ENCODE measurements around the gene SLC38A10. TPM values are rescaled to one million over a fixed set of nuclear protein-coding genes. Genes with fewer than 3 reads are reported as not detected.

Gene SLC38A10
- 76.1 and 127 TPM in 2 replicates for total RNA-seq

DNA sequence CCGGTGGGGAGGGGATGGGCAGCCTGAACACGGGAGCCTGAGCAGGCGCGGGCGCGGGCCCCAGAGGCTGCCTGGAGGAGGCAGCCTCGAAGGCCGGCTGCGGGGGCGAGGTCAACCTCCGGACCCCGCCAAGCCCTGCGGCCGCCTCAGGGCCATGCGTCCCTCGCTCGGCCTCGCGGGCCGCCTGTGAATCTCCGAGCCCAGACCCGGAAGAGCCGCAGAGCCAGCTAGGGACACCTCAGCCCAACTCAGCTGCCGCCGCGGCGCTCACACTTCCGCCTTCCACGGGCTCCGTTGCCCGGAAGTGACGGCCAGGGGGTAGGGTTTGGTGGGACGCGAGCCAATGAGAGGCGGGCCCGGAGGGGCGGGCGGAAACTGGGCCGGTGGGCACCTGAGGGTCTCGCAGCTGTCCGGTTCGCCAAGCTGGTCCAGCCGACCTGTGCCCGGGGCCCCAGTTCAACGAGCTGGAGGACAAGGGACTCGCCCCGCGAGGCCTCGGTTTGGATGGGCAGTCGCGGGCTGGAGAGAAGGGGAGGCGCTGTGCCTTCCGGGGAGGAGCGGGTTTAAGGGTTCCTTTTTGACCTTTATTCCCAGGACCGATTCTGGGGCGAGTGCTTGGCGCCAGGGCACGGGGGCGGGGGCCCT lies at the start of gene SLC38A10:
Gene SLC38A10 (minus strand): TSS at position 277 of the 645 bp plus-strand sequence. CDS start 386 bp downstream, outside the sequence.

GRCh38 chr17:81238815-81239713 lies 56.0 kb downstream of the SLC38A10 start, which contains the start of the genes NDUFAF8 and TEPSIN:
Gene NDUFAF8 (plus strand): TSS chr17:81239318. CDS start chr17:81239364, 46 bp downstream.
Gene TEPSIN (minus strand): TSS chr17:81239055. CDS start chr17:81239033, 22 bp downstream.

DNA sequence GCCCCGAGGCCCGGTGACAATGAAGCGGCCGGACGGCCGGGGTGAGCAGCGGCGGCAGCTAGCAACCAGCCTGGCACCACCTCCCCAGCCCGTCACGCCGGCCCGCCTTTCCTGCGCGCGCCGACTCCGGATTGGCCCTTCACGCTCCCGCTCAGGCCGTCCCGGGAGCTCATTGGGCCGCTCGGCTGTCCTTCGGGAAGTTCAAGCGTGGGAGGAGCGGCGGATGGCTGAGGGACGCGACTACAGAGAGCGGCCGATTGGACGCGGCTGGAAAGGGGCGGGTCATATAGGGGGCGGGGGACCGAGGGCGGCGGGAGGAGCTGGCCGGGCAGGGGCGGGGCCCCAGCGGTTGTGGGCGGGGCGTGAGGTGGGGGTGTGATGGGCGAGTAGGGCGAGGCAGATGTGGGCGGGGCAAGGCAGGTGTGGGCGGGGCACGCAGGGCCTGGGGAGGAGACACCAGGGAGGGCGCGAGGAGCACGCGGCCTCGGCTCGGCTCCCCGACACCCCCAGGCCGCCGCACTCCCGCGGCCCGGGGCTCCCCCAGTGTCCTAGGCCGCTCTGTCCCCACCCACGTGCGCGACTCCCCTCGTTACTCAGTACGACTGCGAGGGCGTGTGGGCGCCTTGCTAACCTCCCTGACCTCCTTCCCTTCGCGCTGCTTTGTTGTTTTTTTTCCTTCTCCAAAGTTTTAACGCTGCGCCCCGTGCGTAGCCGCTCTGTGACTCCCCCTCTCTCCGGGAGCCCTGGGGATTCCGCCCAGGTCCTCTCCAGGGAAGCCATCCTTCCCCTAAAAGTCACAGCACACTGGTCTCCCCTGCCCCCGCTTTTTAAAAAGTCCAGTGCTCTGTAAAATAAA lies 72.0 kb downstream of the SLC38A10 start, which contains the start of gene CEP131:
Gene CEP131 (minus strand): TSS at position 60 of the 856 bp plus-strand sequence. CDS start 2,909 bp downstream, outside the sequence.

Other genes starting within 250 kb of the SLC38A10 start
- gene PVALEF, start 129.8 kb downstream of the SLC38A10 start, total RNA-seq, result not detected in 2 replicates
- 0.19 and 0.56 TPM in 2 replicates for gene AATK, start 129.1 kb downstream of the SLC38A10 start, total RNA-seq
- gene CEP131, start 72.3 kb downstream of the SLC38A10 start, total RNA-seq, result 11.6 and 17.8 TPM in 2 replicates
- gene TEPSIN, start 56.3 kb downstream of the SLC38A10 start, total RNA-seq, result 8.8 and 12.4 TPM in 2 replicates
- 36.9 and 39.7 TPM in 2 replicates for gene NDUFAF8, start 56.0 kb downstream of the SLC38A10 start, total RNA-seq
- gene BAHCC1, start 100.2 kb upstream of the SLC38A10 start, total RNA-seq, result 3.5 and 4.2 TPM in 2 replicates
- gene ACTG1, start 217.5 kb upstream of the SLC38A10 start, total RNA-seq, result 5,189 and 7,714 TPM in 2 replicates
- 0.19 and 5.1 TPM in 2 replicates for gene FSCN2, start 233.1 kb upstream of the SLC38A10 start, total RNA-seq

All from regular cardiac myocyte (primary cell).